Endothelial cell of umbilical vein (primary cell): ENCODE measurements around the gene SLC22A4.

Experiments
- CTCF ChIP-seq, 2 donors: IDR thresholded peaks; 1 replicate in 1 of 2; 2 replicates in 1 of 2; pipeline ENCODE4 v1.5.1; 2011; ENCODE audit warnings: low read length in 2 of 2, mild to moderate bottlenecking in 2 of 2, moderate library complexity in 2 of 2, control low read depth in 1 of 2, inconsistent platforms in 1 of 2, low read depth in 1 of 2; ENCODE audit not compliant: insufficient read depth in 1 of 2; ENCODE audit errors: extremely low read depth in 1 of 2
- EZH2 ChIP-seq: IDR thresholded peaks from 2 replicates; pipeline ENCODE4 v1.6.1; 2012; ENCODE audit warnings: borderline replicate concordance, low read depth, mild to moderate bottlenecking, moderate library complexity, low read length, inconsistent platforms; ENCODE audit not compliant: severe bottlenecking
- JUN ChIP-seq: IDR thresholded peaks from 2 replicates; pipeline ENCODE4 v1.6.1; 2011; ENCODE audit warnings: borderline replicate concordance, low read depth; ENCODE audit not compliant: insufficient read length, insufficient read depth
- POLR2A ChIP-seq: IDR thresholded peaks from 2 replicates; pipeline ENCODE4 v1.6.1; 2012; ENCODE audit warnings: low read depth, mild to moderate bottlenecking, control low read depth, low read length
- POLR2AphosphoS5 ChIP-seq: IDR thresholded peaks from 2 replicates; pipeline ENCODE4 v1.6.1; 2012; ENCODE audit warnings: low read depth, mild to moderate bottlenecking, control low read depth, low read length, moderate library complexity; ENCODE audit not compliant: insufficient read depth
- TF ChIP-seq, protein P1 (sequence below): IDR thresholded peaks from 2 replicates; pipeline ENCODE4 v1.6.1; 2011; ENCODE audit not compliant: insufficient read depth, insufficient read length

GRCh38 chr5:132266031-132266835, 28.0 kb upstream of the SLC22A4 start:
- TF ChIP-seq POLR2A: no peak
- TF ChIP-seq CTCF (IDR thresholded peaks at IDR 0.05; ENCODE audit: extremely low read depth in 1 of 2, insufficient read depth in 1 of 2, low read depth in 1 of 2, low read length in 2 of 2): no peak
- TF ChIP-seq EZH2: no peak
- TF ChIP-seq, protein P1, sequence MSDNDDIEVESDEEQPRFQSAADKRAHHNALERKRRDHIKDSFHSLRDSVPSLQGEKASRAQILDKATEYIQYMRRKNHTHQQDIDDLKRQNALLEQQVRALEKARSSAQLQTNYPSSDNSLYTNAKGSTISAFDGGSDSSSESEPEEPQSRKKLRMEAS: no peak
- no peak for TF ChIP-seq JUN
- no peak for TF ChIP-seq POLR2AphosphoS5
